MM.1S (cell line): ENCODE measurements around the gene MMP21.

Experiments
- DNase-seq: peaks from one replicate; pipeline ENCODE4 v3.0.0-alpha.2; 2015
- H2AFZ ChIP-seq: fragments of 300-600 bp; sonication (generic); 2 replicates; pipeline ENCODE4 v1.6.0; 2016; ENCODE audit warnings: antibody characterized with exemption, low read length
- H3F3A ChIP-seq: fragments of 300-600 bp; sonication (generic); 2 replicates; pipeline ENCODE4 v1.6.1; 2016; ENCODE audit warnings: mild to moderate bottlenecking, antibody characterized with exemption, low read length, moderate library complexity, mixed read lengths; ENCODE audit not compliant: insufficient read depth
- H3K27ac ChIP-seq: fragments of 300-600 bp; sonication (generic); 2 replicates; pipeline ENCODE4 v1.5.1; 2016; ENCODE audit warnings: mild to moderate bottlenecking, low read length
- H3K27me3 ChIP-seq: fragments of 300-600 bp; sonication (generic); replicated peaks from 2 replicates; pipeline ENCODE4 v1.6.0; 2016; ENCODE audit warnings: low read length; ENCODE audit not compliant: insufficient read depth
- H3K36me3 ChIP-seq: fragments of 300-600 bp; sonication (generic); replicated peaks from 2 replicates; pipeline ENCODE4 v1.6.1; 2016; ENCODE audit warnings: mild to moderate bottlenecking, low read length, mixed read lengths; ENCODE audit not compliant: insufficient read depth
- H3K4me1 ChIP-seq: fragments of 300-600 bp; sonication (generic); 2 replicates; pipeline ENCODE4 v1.6.1; 2016; ENCODE audit warnings: low read length, mixed read lengths
- H3K4me2 ChIP-seq: fragments of 300-600 bp; sonication (generic); 2 replicates; pipeline ENCODE4 v1.6.0; 2016; ENCODE audit warnings: low read depth, low read length
- H3K4me3 ChIP-seq: fragments of 300-600 bp; sonication (generic); 2 replicates; pipeline ENCODE4 v1.5.1; 2016; ENCODE audit warnings: low read length, mixed read lengths
- H3K79me2 ChIP-seq: fragments of 300-600 bp; sonication (generic); 2 replicates; pipeline ENCODE4 v1.6.1; 2016; ENCODE audit warnings: mixed run types, low read length, mixed read lengths
- H3K9ac ChIP-seq: fragments of 300-600 bp; sonication (generic); 2 replicates; pipeline ENCODE4 v1.6.1; 2016; ENCODE audit warnings: low read length, mixed read lengths
- H3K9me2 ChIP-seq: fragments of 300-600 bp; sonication (generic); replicated peaks from 2 replicates; pipeline ENCODE4 v1.6.1; 2016; ENCODE audit warnings: mild to moderate bottlenecking, low read length, mixed read lengths; ENCODE audit not compliant: insufficient read depth
- H3K9me3 ChIP-seq: fragments of 300-600 bp; sonication (generic); replicated peaks from 2 replicates; pipeline ENCODE4 v1.6.1; 2016; ENCODE audit warnings: mild to moderate bottlenecking, low read length, mixed read lengths; ENCODE audit not compliant: insufficient read depth
- H4K20me1 ChIP-seq: fragments of 300-600 bp; sonication (generic); 2 replicates; pipeline ENCODE4 v1.6.1; 2016; ENCODE audit warnings: mild to moderate bottlenecking, low read length, moderate library complexity, mixed read lengths; ENCODE audit not compliant: insufficient read depth
- CTCF ChIP-seq: fragments of 300-600 bp; sonication (generic); IDR thresholded peaks from 2 replicates; pipeline ENCODE4 v1.5.1; 2016; ENCODE audit warnings: antibody characterized with exemption, low read length, mixed read lengths
- EZH2 ChIP-seq: fragments of 300-600 bp; sonication (generic); optimal IDR thresholded peaks from 2 replicates; pipeline ENCODE3; 2017; ENCODE audit warnings: low read depth, mild to moderate bottlenecking, antibody characterized with exemption, low read length, mixed read lengths
- EZH2phosphoT487 ChIP-seq: fragments of 300-600 bp; sonication (generic); IDR thresholded peaks from 2 replicates; pipeline ENCODE4 v1.6.1; 2018; ENCODE audit warnings: antibody characterized with exemption, low read length

The MMP21 gene

GRCh38 chr10:125772112-125772863 is 3.3 kb downstream of the MMP21 start:
- H3K27me3 ChIP-seq = no peaks in the 10 kb centered on the region
- no peak for DNase-seq
- no peak overlapping the region for H3K9ac ChIP-seq
- TF ChIP-seq EZH2 (no peak), CTCF (no peak), EZH2phosphoT487 (no peak)
- no peak overlapping the region for H3K27ac ChIP-seq
- H4K20me1 ChIP-seq = no peaks in the 10 kb centered on the region
- H3F3A ChIP-seq = no peaks in the 10 kb centered on the region
- H3K4me2 ChIP-seq = no peak overlapping the region
- no peaks in the 10 kb centered on the region for H3K9me3 ChIP-seq
- no peaks in the 10 kb centered on the region for H3K79me2 ChIP-seq
- no peaks in the 10 kb centered on the region for H3K9me2 ChIP-seq
- H3K4me1 ChIP-seq = no peaks in the 10 kb centered on the region
- H2AFZ ChIP-seq = no peak overlapping the region
- H3K36me3 ChIP-seq = no peaks in the 10 kb centered on the region
- H3K4me3 ChIP-seq = no peak overlapping the region

GRCh38 chr10:125770844-125771243 is 4.8 kb downstream of the MMP21 start:
- no peak overlapping the region for H2AFZ ChIP-seq
- no peaks in the 10 kb centered on the region for H3K9me3 ChIP-seq
- no peak for DNase-seq
- no peaks in the 10 kb centered on the region for H3K4me1 ChIP-seq
- H3K27me3 ChIP-seq = no peaks in the 10 kb centered on the region
- no peaks in the 10 kb centered on the region for H3K79me2 ChIP-seq
- no peak overlapping the region for H3K9ac ChIP-seq
- no peak overlapping the region for H3K4me3 ChIP-seq
- no peak overlapping the region for H3K27ac ChIP-seq
- no peaks in the 10 kb centered on the region; the same call in 1 of the 2 replicates for H3F3A ChIP-seq
- H4K20me1 ChIP-seq = no peaks in the 10 kb centered on the region
- no peaks in the 10 kb centered on the region for H3K9me2 ChIP-seq
- no peak for TF ChIP-seq EZH2
- no peak for TF ChIP-seq EZH2phosphoT487
- TF ChIP-seq CTCF = no peak
- H3K36me3 ChIP-seq = 0 out of 2 replicates have a peak, but pooled peaks cover 2% of the 10 kb centered on the region
- no peak overlapping the region for H3K4me2 ChIP-seq

- no peaks in the 10 kb centered on the region for H3K9me2 ChIP-seq
- DNase-seq = no peak
Observed at GRCh38 chr10:125769175-125769574, 6.4 kb downstream of the MMP21 start.

More at GRCh38 chr10:125769175-125769574, 6.4 kb downstream of the MMP21 start:
- no peaks in the 10 kb centered on the region; the same call in 1 of the 2 replicates for H3F3A ChIP-seq
- no peak overlapping the region for H3K27ac ChIP-seq
- TF ChIP-seq EZH2 = no peak
- no peak for TF ChIP-seq CTCF
- TF ChIP-seq EZH2phosphoT487 = no peak
- 0 out of 2 replicates have a peak, but pooled peaks cover 5% of the 10 kb centered on the region for H3K36me3 ChIP-seq
- no peak overlapping the region for H3K4me3 ChIP-seq
- no peaks in the 10 kb centered on the region for H4K20me1 ChIP-seq
- H2AFZ ChIP-seq = no peak overlapping the region
- no peak overlapping the region for H3K4me2 ChIP-seq
- no peaks in the 10 kb centered on the region for H3K27me3 ChIP-seq
- H3K4me1 ChIP-seq = no peaks in the 10 kb centered on the region
- no peaks in the 10 kb centered on the region for H3K79me2 ChIP-seq
- H3K9ac ChIP-seq = no peak overlapping the region
- no peaks in the 10 kb centered on the region for H3K9me3 ChIP-seq
